GM18505 (cell line): ENCODE results near the gene ENDOU.

Experiments
- ATAC-seq: cut with Tn5 transposase; IDR thresholded peaks from one replicate; pipeline ENCODE4 v1.9.1; 2021; ENCODE audit not compliant: unreplicated experiment
- POLR2A ChIP-seq: IDR thresholded peaks from 4 replicates; pipeline ENCODE4 v1.6.1; 2011; ENCODE audit warnings: borderline replicate concordance; ENCODE audit not compliant: insufficient read depth, insufficient read length; ENCODE audit errors: extremely low read depth

Gene ENDOU, protein sequence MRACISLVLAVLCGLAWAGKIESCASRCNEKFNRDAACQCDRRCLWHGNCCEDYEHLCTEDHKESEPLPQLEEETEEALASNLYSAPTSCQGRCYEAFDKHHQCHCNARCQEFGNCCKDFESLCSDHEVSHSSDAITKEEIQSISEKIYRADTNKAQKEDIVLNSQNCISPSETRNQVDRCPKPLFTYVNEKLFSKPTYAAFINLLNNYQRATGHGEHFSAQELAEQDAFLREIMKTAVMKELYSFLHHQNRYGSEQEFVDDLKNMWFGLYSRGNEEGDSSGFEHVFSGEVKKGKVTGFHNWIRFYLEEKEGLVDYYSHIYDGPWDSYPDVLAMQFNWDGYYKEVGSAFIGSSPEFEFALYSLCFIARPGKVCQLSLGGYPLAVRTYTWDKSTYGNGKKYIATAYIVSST

DNA sequence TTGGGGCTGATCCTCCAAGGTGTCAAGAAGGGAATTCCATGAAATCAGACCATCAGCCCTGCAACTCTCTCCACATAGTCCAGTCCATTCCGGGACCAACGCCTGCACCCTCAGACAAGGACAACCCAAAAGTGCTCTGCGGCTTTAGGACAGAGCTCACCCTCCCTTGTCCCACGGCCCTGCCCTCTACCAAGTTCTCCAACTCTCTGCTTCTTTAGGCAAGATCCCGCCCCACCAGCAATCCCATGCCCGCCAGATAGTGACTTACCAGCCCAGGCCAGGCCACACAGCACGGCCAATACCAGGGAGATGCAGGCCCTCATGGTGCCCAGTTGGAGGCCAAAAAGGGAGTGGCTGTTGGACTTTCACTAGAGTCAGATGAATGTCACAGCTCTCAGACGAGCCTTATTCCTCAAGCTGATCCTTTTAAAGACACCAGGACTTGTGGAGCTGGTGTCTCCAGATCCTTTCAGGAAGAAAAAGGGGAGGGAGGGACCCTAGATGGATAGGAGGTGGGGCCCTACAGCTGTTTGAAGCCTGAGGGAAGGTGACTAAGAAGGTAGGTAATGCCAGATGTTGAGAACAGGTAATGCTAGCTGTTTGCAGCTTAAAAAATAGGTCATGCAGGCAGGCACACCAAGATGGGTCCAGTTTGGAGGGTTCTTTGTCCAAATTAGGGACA, at the start of gene ENDOU:
TSS of gene ENDOU (minus strand) at position 400 of the 682 bp plus-strand sequence. CDS start at position 323, 77 bp downstream.
- ATAC-seq: no peak
- no peak for TF ChIP-seq POLR2A

DNA sequence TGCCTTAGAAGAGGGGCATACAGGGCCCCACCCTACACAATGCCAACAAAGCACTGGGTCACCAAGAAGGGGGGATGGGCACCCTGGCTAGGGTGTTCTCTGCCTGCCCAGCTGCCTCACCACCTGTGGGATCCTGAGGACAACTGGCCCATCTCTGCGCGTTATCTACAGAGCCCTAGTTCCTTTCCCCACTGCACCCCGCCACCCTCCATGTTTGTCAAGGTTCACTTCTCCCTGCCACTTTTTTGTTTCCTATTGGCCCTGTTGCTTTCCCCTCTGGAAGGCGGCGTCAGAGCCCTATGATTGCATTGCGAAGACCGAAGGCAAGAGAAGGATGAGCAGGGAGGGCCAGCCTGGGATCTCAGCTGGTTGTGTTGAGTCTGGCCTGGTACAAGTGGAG, 49.4 kb upstream of the ENDOU start:
- no peak for ATAC-seq
- no peak for TF ChIP-seq POLR2A

DNA sequence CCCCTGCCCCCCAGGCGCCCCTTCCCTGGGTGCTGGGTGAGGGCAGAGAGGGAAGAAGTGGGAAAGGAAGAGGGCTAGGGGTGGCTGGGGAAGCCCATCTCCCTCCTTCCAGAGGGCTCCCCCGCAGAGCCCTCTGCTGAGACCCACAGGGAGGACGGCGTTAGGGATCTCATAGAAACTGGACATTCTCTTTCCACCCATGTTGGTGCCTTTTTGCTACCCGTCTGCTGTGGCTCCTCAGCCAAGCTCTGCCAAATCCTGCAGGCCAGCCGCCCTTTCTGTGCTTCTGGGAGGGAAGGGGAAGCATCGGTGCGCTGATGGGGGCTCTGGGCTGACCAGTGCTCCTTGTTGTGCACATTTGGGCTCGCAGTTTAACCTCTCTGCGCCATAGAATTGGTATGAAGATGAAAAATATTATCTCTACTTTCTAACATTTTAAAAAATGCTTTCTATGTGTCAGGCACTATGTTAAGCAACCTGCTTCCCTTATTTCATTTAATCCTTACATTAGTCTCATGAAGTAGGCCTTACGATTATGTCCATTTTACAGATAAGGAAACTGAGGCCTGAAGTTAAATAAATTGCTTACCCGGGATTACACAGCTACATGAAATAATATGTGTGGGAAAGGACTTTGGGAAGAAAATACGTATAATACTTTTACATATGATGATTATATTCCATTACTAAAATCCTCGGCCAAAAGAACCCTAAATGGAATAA, 48.7 kb upstream of the ENDOU start:
- no peak for TF ChIP-seq POLR2A
- ATAC-seq: no peak

DNA sequence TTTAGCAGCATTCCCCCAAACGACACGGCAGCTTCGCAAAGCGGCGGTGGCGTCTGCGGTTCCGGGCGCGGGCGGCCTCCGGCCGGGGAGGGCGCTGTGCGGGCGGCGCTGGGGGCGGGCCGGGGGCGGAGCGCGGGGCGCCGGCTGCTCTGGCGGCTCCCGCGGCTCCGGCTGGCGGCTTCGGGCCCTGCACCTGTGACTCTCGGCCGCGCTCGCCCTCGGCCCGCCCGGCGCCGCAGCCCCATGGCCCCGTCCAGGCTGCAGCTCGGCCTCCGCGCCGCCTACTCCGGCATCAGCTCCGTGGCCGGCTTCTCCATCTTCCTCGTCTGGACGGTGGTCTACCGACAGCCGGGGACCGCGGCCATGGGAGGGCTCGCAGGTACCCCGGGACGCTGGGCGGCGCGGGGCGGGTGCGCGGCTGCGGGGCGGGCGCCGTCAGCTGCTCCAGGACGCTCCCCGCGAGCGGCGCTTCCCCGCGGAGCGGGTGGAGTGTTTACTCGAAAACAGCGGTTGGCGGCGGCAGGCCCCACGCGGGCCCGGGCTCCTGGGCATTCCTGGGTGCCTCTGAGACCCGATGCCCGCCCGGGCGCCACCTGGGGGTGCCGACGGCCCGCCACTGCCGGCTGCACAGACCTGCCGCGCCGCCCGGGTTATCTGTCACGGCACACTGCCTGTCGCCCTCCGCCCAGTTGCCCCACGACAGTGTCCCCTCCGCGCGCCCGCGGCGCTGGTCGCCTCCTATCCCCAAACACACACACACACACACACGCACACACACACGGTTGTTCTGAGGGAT, 48.0 kb upstream of the ENDOU start, which contains the start of gene SLC48A1:
TSS of gene SLC48A1 (plus strand) at position 177 of the 796 bp plus-strand sequence. CDS start at position 244, 67 bp downstream.
- no peak for TF ChIP-seq POLR2A
- peak; percentile 81 for ATAC-seq

DNA sequence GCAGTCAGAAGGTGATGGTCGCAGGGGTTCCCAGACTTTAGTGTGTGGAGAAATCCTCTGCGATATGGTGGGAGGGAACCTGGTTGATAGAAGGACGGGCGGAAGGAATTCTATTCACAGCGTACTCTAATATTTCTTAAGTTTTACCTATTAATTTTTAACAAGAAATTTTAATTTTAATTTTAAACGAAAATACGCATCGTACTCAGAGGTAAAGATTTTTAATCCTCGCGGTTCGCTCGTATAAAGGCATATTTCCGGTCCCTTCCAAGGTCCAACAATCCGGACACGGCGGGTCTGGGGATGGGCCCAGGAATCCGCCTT, 47.4 kb upstream of the ENDOU start:
- ATAC-seq: no peak
- no peak for TF ChIP-seq POLR2A

DNA sequence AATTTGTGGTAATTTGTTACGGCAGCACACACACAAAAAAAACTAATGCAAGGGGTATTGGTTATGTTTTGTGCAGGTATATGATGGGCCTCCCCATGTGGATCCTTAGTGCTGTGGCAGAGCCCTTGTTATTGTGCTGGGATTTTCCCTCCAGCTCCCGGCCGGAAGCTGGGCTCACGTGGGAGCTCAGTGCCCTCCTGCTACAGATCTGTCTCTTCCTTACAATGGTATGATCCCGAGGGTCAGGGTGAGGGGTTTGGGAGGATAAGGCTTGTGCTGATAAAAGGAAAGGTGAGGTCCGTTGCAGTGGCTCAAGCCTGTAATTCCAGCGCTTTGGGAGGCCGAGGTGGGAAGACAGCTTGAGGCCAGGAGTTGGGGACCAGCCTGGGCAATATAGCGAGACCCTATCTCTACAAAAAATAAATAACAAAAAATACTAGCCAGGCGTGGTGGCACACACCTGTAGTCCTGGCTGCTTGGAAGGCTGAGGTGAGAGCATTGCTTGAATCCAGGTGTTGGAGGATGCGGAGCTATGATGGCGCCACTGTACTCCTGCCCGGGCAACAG, 46.9 kb upstream of the ENDOU start:
- no peak for ATAC-seq
- TF ChIP-seq POLR2A: no peak

DNA sequence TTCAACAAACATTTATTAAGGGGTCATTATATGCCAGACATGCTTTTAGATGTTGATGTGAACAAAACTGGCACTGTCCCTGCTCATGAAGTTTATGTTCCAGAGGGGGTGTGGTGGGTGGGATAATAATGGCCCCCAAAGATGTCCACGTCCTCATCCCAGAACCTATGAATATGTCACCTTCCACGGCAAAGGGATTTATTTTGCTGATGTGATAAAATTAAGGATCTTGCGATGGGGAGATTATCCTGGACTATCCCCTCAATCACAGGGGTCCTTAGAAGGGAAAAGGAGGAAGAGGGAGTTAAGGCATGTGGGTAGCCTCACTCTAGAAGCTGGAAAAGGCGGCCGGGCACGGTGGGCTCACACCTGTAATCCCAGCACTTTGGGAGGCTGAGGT, 46.0 kb upstream of the ENDOU start:
- no peak for TF ChIP-seq POLR2A
- ATAC-seq: no peak

DNA sequence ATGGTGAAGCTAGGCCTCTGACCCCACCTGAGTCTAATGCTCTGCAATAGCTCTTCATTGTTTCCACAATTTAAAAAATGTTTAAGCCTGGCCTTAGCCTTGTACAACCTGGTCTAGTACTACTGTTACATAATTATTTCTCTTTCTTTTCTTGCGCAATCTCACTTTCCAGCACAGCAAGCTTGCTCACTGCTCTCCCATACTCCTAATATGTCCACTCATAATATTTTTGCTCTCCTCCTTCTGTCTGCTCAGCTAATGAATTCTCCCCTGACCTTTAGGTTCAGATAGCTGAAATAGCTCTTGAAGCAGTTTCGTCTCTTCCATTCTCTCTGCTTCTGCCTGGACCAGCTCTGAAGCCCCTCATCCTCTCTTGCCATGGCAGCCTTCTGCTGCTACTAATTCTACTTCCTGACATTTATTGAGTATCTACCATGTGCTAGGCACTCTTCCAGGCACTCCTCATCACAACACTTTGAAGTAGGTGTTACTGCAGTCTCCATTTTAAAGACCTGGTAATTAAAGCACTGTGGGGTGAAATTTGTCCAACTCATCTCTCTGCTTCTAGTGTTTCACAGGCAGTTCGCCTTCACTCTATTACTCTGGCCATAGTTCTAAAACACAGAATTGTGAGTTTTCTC, 44.9 kb upstream of the ENDOU start:
- no peak for ATAC-seq
- no peak for TF ChIP-seq POLR2A

DNA sequence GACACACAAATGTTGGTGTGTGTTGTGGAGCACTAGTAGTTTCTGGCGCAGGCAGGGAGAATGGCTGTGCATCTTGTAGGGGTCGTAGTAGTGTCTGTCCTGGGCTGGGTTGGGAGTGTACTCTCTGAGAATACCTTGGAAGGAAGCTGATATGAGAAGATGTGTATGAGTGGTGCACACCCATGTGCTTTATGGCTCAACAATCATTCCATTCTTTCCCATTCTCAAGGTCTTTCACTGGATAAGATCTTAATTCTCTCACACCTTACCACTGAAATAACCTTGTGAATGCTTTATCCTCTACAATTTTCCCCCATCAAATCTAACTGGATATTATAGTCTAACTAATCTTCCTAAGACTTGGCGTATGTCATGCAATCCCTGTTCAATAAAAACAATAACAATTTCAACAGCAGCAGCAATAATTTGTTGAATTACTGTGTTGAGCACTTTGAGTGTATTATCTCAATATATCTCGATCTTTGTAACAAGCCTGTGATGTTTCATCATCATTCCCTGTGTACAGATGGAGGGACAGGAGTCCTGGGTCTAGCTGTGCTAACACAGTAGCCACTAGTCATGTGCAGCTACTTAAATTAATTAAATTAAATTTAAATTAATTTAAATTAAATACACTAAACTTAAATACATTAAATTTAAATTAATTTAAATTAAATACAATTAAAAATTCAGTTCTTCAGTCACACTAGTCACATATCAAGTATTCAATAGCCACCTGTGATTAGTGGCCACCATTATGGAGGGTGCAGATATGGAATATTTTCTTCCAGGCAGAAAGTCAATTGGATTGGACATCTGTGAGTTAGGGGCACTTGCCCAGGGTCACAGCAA, 44.2 kb upstream of the ENDOU start:
- TF ChIP-seq POLR2A: no peak
- ATAC-seq: no peak

DNA sequence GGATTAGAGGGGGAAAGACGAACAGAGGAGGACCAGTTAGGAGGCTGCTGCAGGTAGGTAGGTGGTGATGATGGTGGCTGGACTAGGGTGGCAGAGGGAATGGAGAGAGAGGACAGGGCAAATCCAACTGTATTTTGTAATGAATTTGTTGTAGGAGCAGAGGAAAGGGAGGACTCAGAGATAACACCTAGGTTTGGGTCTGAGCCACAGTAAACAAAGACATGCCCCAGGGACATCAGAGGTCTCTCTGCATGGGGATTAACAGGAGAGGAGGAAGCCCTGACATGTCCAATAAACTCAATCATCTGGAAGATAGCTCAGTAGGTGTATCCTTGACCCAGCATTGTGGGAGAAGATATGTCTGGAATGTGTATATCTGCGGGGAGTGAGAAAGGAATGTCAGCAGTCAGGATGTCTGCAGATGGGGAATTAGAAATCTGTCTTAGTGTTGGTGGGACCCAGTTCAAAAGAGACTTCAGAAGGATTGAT, 43.1 kb upstream of the ENDOU start:
- TF ChIP-seq POLR2A: no peak
- ATAC-seq: no peak

DNA sequence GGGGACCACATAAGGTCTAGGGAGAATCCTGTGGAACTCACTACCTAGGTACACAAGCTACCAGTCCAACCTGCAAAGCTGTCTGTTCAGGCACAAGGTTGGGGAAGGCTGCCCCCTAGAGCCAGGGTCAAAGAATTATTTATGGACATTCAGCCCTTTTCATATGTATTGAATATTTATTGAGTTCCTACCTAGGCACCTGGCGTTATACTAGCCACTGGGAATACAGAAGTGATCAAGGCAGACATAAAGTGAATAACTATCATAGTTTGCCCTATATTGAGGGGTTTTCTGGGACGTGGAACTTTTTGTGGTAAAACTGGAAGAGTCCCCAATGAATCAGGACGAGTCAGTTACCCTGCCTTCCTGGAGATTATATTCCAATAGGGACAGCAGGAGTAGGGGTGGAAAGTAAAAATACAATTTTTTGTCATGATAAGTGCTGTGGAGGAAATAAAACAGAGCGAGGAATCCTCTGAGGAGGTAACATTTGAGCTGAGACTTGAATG, 42.0 kb upstream of the ENDOU start:
- no peak for ATAC-seq
- TF ChIP-seq POLR2A: no peak
